Measurements from ENCODE around the gene ZBTB24.
"Not testable (repeated sequence)": the region's sequence is repeated elsewhere in the genome, so short reads cannot be mapped to it uniquely, and the experiment has no call there.

Gene ZBTB24

DNA sequence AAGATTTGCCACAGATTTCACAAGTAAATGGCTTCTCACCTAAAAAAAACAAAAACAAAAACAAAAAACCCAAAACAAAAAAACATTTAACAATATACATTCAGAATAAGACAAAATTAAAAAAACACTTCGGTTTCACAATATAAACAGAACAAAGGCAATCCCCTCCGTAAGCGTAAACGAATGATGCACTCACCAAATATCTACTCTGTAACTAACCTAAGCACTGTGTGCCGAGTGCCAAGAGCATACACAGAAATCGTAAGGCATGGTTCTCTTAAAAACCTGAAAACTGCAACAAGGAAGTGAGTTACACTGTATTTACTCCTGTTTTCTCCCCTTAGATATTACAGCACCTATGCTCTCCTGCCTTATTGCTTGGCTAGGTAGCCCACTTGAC, 15.3 kb downstream of the ZBTB24 start:
- no peak for DNase-seq

DNA sequence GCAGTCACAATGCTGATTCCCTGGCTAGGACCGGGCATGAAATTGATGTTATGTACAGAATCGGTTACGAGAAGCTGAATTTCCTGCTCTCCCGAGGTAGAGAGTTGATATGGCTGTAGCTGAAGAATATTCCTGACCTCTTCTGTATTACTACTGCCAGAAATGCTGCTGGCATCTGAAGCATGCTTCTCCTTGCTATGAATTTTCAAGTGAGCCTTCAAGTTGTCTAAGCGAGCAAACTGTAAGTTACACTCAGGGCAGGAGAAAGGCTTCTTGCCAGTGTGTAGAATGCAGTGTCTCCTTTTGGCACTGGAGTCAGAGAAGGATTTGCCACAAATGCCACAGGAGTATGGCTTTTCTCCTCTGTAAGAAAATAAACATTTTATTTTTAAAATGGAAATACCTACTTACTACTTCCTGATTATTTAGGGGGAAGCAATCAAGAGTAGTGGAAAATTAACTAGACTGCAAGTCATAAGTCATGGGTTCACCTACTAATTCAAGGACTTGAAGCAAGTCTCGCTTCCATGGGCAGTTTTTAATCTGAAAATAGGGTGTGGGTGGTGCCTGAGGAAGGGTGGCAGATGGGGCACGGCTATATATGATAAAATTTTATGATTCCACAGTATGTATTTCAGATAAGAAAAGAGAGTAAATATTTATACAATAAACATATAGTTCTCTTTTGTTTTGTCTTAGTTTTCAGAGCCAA, 16.7 kb downstream of the ZBTB24 start:
- no peak for DNase-seq

DNA sequence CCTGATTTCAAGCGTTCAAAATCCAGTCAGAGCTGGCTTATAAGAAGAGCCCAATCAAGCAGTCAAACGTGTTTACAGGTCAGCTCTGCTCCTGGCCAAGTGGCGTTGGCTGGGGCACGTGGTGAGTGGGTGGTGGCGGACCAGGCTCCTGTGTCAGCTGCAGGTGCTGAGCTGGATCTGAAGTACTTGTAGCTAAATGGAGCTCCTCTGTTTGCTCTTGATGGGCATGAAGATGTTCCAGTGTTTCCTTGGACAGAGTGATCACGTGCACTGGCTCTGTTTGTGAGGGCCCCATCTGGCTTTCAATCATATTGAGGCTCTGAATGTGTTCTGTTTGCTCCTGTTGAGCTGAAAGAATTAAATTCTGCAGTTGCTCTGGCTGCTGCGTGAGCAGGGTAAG, 17.2 kb downstream of the ZBTB24 start:
- DNase-seq, result no peak

DNA sequence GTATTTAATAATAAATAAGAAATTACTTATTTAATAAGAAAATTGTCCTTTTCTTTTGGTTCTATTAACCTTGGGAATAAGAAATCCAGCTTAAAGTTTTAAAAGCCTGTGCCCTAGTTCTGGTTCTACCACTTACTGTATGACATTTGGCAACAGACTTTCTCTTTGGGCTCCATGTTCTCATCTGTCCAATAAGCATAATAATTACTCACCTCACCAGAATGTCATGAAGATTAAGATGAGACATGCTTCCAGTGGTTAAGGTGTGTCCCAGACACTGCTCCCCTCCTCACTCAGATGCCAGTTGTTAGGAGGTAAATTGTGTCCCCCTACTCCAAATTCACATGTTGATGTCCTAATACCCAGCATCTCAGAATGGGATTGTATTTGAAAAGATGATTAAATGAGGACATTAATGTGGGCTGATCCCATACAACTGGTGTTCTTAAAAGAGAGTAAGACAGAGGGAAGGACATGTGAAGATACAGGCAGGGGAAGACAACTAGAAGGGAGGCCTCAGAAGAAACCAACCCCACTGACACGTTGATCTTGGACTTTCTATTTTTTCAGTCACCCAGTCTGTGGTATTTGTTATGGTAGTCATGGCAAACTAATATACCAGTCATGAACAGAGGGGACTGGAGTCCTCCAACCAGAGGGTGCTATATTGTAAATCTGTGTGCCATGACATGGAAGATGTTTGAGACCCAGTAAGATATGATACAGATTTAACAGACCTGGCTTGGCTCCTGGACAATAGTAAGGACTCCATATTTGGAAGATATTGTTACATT, 21.1 kb downstream of the ZBTB24 start:
- no peak for DNase-seq

DNA sequence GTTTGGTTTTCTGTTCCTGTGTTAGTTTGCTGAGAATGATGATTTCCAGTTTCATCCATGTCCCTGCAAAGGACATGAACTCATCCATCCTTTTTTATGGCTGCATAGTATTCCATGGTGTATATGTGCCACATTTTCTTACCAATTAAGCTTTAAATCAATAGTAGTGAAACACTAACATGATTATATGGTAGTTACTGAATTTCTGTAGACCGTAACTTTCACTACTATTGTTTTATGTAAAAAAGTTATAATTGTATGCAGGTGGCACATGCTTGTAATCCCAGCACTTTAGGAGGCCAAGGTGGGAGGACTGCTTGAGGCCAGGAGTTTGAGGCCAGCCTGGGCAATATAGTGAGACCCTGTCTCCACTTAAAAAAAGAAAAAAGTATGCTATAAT, 21.8 kb downstream of the ZBTB24 start:
- not testable (repeated sequence) for DNase-seq

DNA sequence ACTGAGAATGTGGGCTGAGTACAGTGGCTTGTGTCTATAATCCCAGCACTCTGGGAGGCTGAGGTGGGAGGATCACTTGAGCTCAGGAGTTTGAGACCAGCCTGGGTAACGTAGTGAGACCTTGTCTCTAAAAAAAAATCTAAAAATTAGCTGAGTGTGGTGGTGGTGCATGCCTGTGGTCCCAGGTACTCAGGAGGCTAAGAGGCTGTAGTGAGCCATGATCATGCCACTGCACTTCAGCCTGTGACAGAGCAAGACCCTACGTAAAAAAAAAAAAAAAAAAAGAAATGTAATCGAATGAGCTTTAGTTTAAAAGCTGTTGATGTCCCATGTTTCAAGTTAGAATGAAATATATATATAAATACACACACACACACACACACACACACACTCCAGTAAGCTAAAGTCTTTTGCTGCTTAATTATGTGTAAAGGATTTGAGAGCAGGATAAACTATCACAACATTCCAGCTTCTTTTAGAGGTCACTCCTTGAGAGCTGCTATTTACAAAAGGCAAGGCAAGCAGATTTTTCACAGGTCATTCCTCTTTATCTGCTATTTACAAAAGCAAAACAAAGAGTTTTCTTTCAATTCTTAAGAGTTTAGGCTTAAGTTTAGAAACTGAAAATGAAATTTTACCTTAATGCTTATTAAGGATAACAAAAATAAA, 22.7 kb downstream of the ZBTB24 start:
- no peak for DNase-seq

DNA sequence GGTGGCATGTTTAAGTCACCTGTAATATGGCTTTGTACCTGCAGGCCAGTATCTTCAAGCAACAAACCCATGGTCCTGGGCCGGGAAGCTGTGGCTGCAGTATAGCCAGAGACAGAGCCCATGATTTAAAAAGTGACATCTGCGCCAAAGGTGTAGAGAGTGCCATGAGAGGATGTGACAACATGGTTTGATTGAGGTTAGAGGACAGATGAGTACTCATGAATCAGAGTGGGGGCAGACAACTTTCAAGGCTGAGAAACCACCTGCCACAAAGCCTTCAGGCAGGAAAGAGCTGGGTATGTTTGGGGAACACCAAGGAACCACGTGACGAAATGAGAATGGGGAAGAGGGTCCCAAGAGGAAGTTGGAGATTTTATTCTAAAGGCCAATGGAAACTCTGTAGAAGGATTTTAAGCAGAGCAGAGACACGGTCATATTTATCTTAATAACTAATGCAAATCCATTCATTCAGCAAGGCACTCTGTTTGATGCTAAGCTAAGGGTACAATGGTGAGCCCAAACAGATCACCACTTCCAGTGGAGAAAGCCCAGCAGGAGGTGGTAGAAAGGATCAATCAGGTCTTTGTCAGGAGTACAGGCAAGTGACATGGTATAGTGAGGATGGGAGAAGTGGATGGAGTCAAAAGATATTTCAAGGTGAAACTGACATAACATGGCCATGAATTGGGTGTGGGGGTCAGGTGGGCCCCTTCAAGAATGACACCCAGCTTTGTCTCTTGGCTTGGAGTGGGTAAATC, 24.1 kb downstream of the ZBTB24 start:
- no peak for DNase-seq

DNA sequence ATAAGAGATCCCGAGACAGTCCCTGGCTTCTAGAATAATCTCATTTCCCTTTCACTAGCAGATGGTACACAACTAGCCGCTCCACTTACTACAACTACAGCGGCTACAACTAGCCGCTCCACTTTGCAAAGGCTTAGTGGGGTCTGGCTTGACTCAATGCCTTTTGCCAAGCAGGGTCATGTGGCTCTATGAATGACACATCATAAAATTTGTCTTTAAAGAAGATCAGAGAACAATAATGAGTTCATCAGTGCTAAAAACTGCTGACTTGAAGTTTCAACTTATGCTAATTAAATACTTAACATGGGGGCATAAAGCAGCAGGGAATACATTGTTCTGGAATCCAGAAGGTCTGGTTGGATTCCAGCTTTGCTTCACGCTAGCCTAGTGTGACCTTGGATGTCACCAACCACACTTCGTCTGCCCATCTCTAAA, 25.4 kb downstream of the ZBTB24 start:
- no peak for DNase-seq

DNA sequence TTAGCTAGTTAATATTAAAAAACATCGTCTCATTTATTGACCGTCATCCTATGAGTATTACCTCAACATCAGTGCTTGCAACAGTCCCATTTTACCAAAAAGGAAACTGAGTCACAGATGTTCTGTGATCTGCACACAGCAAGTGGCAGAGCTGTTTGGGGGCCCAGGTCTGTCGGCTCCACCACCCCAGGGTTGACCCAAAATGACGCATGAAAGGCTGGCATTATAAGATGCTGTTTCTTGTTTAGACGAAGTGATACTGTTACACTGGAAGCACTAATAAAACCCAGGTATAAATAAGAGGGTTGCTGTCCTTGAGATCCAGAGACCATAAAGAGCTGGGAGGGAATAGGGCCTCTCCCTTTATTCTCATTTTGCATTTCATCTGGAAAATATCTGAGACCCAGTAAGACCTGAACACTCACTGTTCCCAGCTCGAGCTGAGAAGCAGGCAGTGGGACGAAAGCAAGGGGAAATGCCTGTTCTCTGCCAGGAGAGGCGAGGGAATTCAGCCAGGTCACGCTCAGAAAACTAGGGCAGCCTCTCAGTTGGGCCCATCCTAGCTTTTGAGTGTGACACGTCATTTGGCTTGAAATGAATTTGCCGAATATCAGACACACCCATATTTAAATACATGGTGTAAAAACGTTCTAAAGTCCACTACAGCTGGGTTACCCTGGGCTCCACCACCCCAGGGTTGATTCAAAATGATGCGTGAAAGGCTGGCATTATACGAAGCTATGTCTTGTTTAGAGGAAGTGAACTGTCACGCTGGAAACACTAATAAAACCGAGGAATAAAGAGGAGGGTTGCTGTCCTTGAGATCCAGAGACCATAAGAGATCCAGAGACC, 26.1 kb downstream of the ZBTB24 start:
- no peak for DNase-seq

DNA sequence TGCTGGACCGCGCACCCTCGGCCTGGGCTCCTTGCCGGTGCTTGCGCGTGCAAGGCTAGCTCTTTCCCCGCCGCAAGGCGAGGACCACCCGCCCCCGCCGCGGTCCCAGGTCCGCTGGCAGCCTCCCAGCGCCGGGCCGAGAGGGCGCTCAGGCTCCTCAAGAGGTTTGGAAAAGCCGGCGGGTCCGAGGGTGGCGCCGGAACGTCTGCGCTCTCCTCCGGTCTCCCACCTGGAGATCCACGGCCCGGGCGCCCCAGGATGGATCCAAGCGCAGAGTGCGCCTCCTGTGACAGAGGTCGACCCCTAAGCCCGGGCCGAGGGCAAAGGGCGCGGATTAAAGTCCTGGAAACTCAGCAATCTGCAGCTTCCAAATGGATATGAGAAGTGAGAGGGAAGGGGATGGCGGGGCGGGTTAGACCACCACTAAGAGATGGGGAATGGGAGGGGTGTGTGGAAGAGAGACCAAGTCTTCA, 26.9 kb downstream of the ZBTB24 start:
- no peak for DNase-seq

DNA sequence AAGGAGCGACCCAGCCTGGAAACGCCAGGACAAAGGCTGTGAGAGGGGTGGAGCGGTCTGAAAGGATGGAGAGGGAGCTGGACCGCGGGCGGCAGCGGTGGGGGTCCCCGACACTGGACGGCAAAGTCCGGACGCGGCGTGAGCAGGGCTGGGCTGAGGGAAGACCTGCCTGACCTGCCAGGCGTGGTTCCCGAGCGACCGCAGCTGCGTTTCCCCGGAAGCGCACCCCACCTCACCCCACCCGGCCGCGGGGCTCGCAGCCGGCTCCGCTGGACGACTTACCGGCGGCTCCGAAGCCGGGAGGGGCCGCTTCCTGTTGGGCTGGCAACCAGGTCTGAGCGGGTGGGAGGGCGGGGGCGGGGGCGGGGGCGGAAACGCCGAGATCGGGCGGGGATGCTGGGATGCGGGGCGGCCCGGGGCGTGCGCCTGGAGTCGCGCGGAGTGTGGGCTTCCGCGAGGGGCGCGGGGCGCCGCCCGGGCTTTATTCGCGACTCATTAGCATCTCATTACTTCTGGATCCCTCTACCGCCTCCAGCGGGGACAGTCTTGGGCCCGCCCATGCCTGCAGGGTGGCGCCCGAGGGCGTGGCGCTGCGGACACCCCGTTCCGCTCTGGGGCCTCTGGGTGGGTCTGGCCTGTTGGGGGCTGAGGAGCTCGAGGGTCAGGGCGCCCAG, 27.4 kb downstream of the ZBTB24 start, which contains the start of gene MICAL1:
Gene MICAL1, minus strand, starts transcription at position 336 of the 674 bp plus-strand sequence. CDS start 1,576 bp downstream, outside the sequence.
- peak; percentile 56 for DNase-seq

DNA sequence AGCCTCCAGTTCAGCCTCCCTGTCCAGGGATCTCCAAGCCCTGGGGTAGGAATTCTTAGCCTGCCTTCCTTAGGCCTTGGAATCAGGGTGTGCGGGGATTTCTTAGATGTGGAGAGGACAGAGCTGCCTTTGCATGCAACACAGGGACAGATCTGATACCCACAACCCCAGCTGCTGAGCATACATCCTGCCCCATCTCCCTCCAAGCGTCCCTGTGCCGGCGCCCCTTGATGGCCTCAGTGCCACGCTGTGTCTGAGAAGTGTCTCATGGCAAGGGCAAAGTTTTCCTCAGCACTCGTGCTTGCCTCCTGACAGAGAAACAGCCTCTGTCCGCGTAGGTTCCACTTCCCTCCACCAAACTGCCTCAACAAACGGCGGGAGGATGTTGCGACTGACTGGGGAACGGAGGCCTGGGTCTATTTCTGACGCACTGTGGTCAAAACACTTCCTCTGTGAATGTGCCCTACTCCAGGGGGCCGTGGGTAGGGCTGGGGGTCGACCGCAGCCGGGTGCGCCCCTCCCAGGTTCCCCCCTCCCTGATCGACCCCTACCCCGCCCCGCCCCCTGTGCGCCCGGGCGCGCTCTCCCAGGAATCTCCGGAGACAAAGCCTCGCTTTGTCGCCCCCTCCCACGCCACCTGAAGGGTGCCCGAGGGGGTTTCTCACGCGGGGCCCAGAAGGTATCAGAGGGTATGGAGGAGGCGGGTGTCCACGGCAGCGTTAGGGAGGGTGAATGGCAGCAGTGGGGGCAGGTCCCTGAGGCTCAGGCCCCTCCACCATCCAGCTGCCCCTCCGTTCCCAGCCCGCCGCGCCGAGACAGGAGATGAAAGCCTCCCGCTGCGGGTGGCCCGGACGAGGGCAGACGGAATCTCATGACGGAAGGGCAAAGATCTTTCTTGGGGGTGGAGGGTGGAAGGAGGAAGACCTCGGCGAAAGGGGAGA, 28.3 kb downstream of the ZBTB24 start:
- DNase-seq, result peak; percentile 41

DNA sequence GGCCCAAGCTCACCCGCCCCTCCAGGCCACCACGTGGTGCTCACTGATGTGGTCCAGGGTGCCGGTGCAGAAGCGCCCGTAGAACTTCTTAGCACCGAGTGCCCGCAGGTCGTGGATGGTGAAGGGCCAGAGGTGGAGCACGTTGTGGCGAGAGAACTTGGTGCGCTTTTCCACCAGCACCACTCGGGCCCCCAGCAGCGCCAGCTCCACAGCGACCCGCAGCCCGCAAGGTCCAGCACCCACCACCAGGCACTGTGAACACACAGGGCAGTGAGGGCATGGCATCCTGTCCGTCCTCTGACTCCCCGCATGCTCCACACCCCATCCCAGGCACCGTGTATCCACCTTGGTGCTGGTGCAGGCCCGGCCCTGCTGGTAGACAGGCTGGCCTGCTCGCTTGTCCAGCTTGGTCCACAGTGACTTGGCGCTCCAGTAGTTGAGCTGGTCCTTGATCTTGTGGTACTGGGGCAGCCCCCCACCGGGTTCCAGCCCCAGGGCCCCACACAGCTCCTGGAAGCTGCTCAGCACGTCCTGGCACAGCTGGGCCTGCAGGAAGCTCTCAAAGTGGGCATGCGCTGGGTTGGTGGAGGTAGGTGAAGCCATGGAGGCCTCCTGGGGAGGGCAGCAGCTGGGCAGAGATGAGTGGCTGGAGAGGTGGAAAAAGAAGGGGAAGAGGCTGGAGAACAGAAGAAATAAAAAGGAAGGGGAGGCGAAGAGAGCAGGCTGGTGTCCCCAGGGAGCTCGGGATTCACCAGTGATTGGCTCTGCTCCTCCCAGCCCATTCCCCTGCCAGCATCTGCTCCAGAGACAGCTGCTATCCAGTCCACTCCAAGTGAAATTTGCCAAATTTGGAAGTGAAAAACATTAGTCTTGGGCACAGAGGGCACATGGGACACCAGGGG, 29.2 kb downstream of the ZBTB24 start:
- DNase-seq, result no peak

DNA sequence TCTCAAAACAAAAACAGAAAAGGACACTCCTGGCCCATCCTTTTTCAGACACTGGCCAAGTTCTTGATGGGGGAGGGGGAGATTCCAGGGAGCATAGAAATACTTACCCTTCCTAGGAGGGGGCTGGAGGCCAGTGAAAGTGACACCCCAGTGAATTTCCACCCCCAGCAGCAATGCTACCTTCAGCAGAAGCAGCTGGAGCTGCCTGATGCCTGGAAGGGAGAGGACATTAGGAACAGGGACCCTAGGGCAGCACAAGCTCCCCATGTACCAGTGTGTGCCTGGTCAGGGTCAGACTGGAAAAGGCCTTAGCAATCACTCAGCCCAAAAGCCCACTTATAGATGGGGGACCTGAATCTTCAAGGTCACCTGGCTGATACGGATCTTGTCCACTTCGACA, 29.9 kb downstream of the ZBTB24 start:
- DNase-seq, result no peak

DNA sequence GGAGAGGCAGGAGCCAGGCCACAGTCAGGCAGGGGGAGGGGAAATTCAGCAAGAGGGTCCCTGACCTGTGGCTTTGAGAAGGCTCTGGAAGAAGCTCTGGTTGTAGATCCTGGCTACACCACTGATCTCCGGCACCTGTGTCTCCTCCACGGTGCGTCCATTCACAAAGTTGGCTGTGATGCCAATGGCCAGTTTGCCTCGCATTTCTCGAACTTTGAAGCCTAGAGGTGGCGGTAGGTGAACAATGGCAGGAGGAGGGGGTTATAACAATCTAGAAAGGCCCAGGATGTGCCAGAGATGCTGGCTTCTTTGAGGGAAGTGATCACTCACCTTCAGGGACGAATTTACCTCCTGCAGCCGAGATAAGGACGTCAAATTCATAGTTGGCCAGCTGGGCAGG, 30.8 kb downstream of the ZBTB24 start:
- DNase-seq, result no peak

DNA sequence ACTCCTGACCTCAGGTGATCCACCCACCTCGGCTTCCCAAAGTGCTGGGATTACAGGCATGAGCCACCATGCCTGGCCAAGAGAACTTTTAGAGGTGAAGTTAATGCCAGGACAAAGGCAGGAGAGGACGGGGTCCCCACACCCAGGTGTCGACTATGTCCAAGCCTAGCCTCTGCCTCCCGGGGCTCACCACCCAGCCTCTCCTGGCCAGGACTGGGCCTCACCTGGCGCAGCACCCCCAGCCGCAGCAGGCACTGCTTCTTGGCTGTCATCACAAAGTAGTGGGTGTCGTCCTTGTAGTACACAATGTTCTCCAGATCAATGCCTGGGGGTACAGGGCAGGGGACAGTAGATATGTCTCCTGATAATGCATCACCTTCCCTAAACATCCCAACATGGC, 31.6 kb downstream of the ZBTB24 start:
- no peak for DNase-seq

DNA sequence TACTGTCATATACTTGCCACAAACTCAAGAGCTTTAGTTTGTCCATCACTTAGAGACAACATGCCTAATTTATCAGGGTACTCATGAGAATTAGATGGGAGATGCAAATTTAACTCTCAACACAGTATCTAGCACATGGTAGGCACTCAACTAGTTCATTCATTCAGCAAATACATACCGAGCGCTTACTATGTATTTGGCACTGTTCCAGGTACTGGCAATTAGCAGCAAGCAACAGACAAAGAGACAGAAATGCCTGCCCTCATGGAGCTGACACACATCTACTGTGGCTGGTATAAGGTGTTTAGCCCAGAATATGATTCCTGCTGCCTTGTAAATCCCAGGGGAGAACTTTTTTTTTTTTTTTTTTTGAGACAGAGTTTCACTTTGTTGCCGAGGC, 32.2 kb downstream of the ZBTB24 start:
- DNase-seq, result no peak

DNA sequence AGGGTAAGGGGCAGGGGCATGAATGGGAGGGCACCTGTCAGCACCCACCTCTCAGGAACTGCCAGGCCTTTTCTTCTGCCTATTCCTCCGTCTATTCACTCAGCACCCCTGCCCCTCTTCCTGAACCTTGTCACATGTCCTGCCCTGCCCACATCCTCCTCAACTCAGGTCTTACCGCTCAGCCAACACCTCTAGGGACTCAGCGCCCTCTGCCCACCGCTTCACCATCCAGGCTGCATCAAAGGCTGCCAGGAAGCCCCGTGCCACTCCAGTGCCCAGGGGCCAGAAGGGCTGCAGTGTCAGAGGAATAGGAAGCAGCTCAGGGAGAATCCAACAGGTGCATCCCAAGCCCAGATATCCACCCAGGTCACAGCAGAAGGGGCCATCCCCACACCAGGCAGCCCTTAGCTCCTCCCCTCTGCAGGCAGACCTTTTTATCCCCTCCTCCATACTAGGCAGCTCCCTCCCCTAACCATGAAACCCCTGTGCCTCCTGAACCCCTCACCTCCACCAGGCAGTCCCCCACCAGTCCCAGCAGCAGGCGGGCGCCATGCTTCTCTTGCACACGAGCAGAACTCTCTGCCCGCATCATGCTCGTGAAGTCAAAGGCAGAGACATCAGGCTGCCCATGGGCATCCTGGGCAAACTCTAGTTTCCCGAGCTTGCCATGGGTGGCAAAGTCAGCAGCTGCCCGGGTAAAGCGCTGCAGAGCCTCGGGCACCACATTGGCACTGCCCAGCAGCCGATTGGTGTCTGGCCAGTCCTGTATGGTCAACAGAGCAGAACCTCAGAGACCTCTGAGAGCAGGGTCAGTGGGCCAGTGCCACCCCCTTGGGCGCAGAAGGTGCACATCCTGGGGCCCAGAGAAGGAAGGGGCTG, 33.0 kb downstream of the ZBTB24 start:
- no peak for DNase-seq
